SHP77 (cell line): ENCODE results near the gene ALG9.

Experiments
- DNase-seq, 2 experiments: peaks; one replicate each; lab custom pipeline; 2025; lab: John Stamatoyannopoulos, UW

ALG9 gene

DNA sequence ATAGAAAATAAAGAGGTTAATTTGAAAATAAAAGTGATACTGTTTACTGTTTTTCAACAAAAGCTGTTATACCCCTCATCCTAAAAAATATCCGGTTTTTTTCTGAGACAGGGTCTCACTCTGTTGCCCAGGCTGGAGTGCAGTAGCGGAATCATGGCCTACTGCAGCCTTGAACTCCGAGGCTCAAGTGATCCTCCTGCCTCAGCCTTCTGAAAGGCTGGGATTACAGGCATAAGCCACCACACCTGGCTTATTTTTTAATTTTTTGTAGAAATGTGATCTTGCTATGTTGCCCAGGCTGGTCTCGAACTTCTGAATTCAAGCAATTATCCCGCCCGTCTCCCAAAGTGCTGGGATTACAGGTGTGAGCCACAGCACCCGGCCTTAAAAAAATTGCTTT, 35.7 kb downstream of the ALG9 start:
- no peak for DNase-seq

GRCh38 chr11:111834432-111835163, 36.8 kb downstream of the ALG9 start:
- no peak for DNase-seq

DNA sequence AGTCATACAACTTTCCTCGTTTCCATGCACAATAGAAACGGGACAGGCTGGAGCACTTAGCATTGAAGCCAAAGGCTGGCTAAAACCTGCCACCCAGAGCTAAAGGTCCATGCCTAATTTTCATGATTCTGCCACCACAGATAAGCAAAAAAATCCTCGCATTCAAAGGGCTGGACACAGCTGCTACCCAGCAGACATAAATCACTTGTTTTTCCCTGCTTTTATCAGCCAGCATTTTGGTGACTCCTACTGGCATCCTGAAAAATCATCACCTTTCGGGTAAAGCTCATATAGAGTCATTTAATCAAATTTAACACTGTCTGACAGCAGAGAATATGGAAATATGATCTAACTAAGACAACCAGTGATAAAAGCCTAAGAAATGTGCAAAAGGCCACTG, 37.9 kb downstream of the ALG9 start:
- DNase-seq = peak; percentile 21 to 31

DNA sequence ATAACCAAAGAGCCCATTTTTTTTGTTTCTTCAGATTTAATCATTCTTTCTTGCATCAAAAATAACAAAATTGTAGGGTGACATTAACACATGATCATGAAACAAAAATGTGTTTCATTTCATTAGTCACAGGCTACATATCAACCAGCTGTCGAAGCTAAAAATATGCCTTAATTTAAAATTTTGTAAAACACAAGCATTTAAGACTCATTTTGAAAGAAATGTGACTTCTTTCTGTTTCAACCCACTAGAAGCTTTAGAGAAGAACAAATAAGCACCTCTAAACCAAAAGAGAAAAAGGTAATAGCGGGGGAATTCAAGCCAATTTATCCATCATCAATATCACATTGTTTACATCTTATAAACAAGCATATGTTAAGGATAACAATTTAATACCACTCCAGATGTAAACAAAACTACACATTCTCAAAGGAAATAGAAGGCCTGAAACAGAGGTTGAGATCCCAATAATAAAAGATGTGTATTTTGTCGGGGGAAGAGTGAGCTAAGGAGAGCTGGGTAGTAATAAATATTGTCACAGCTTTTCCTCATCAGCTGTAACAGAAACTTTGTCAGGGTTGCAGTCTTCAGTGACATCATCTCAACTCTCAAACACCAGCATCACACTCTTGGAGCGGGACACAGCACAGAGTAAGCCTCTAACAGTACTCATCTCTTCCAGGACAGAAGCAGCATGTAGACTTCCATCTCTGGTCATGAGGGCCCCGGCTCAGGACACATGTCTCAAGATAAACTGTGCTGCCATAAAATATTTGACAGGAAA, 42.0 kb downstream of the ALG9 start:
- no peak for DNase-seq

DNA sequence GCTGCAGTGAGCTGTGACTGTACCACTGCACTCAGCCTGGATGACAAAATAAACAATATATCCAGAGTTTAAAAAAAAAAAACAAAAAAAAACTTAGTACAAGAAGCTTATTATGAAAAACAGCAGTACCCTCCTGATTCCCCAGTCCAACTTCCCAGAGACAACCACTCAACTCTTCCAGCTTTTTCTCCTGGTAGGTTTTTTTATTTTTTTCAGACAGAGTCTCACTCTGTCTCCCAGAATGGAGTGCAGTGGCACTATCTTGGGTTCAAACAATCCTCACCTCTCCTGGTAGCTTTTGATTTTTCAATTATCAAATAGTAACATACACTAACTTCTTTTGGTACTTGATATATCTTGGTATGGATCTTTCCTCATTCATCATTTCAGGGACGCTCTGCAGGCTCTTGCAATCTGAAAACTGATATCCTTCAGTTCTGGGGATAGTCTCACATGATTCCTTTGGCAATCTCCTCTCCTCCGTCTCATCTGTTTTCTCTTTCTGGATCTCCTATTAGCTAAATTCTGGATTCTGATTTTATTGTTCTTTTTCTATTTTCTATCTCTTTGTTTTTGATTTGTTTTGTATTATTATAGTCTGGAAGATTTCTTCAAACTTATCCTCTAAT, 44.9 kb downstream of the ALG9 start:
- no peak for DNase-seq

DNA sequence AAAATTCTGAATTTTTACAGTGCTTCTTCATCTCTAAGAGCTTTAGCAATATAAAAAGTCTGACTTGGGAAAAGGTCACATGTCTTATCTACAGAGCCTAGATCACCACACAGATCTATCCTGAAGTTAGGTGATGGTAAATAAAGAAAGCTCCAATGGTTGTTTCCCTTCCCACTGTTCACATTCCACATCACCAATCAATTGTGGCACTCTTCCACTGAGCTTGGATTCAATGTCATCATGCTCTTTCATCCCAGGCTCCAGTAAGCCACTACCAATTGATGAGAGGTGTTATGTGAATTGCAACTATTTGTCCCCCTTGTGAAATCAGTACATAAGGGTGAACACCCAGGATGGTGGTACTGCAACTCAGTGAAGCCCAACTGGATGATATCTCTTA, 47.8 kb downstream of the ALG9 start:
- no peak for DNase-seq

DNA sequence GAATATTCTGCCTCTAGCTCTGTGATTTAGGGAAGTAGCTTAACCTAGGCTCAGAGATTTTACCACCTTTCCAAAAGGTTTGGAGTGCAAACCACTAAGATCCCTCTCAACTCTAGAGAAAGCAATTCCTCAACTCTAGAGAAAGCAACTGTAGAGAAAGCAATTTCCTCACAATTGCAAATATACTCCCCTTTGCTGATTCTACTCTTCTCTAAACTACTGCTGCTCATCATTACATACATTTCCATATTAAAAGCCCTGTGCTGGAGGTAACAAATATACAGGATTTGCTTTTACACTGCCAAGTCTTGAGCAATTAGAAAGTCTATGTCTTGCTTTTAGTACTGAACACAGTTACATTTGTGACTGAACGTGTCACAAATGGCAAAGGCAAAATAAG, 48.2 kb downstream of the ALG9 start:
- DNase-seq = no peak

- DNase-seq = peak in 1 of 2 experiments; percentile 22
Measured at GRCh38 chr11:111819829-111820237, 51.5 kb downstream of the ALG9 start.

DNA sequence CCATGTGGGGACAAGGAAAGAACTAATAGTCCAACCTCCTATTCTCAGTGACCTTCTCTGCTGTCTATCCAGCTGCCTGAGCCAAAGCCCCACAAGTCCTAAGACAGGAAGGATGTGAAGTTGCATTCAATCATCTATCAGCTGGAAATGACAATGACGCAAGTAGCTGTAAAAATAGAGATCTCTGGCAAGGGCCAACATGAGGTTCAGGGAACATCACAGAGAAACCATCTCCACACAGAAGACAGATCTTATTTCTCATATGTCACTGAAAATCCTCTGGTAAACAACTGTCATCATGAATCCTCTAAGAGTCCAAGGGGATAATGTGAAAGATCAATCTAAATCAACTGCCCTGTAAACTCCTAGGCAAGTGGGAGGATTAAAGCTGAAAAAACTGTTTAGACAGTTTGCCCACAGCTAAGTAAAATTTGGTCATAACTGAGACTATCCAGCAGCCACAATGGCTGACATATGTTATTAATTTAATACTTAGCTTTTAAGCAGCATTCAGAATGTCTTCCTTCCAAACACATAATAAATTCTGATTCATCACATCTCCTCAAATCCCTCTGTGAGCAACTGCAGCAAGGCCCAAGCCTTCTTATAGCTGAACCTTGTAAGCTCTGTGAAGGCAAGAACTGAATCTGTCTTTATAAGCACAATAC, 52.1 kb downstream of the ALG9 start:
- peak; percentile 82 to 84 for DNase-seq

DNA sequence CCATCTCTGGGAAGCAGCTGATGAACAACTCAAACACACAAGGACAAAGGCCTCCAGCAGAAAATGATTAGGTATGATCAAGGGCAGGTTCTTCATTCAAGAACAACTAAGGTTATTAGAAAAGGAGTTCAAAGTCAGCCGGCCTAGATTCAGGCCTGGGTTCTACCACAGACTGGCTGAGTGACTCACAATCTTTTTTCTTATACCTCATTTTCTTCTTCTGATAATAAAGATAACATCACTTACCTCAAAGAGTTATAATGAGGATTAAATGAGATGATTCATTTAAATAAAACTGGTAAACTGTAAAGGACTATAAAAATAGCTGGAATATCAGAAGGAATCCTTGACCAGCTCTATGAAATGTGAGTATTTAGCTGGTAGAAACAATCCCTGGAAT, 55.9 kb downstream of the ALG9 start:
- DNase-seq = no peak

GRCh38 chr11:111814557-111815320, 56.6 kb downstream of the ALG9 start:
- DNase-seq = peak in 1 of 2 experiments; percentile 13

- DNase-seq = no peak
Measured at GRCh38 chr11:111814106-111814505, 57.3 kb downstream of the ALG9 start.

- no peak for DNase-seq
Measured at GRCh38 chr11:111812211-111812610, 59.2 kb downstream of the ALG9 start.

DNA sequence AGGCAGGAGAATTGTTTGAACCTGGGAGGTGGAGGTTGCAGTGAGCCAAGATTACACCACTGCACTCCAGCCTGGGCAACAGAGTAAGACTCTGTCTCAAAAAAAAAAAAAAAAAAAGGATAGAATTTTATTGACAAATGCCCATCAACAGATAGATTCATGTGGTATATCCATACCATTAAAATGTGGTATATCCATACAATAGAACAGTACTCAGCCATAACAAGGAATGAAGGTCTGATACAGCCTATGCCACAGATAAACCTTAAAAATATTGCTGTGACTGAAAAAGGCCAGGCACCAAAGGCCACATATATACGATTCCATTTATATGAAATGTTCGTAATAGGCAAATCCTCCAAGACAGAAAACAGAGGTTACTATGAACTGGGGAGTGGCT, 59.9 kb downstream of the ALG9 start:
- no peak for DNase-seq

DNA sequence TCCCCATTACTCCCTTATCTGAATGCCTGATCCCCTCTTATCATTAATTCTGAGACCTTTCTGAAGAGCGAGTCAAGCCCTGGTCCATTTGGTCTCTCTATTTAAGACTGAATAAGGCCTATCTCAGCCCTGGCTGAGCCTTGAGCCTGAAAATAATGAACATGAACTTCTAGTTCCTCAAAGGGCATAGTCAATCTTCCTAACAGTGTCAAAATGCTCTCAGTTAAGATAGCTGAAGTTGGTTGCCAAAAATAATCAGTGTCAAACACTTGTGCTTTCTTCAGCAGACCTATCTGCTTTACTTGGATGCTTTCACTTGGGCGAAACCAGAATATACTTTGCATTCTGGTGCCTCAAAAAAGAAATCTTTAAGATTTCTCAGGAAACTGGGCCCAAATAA, 62.5 kb downstream of the ALG9 start:
- no peak for DNase-seq

- no peak for DNase-seq
Measured at GRCh38 chr11:111808063-111808588, 63.3 kb downstream of the ALG9 start.

- DNase-seq = no peak
Measured at GRCh38 chr11:111807076-111807475, 64.3 kb downstream of the ALG9 start.

DNA sequence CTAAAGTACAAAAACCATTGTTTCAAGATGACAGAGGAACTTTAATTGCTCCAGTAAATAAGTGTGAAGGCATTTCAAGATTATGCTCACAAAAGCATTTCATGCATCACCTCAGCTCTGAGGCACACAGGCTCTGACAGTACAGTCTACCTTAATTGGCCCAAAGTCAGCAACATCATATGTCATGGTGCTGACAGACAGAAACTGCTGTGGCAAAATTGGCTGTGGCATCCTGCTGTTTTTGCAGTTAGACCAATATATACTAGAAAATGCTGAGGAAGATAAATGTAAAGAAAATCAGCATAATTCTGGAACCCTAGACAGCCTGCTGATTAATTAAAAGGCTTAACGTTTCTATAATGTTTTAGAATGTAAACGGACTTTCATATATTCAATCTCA, 70.2 kb downstream of the ALG9 start:
- no peak for DNase-seq

DNA sequence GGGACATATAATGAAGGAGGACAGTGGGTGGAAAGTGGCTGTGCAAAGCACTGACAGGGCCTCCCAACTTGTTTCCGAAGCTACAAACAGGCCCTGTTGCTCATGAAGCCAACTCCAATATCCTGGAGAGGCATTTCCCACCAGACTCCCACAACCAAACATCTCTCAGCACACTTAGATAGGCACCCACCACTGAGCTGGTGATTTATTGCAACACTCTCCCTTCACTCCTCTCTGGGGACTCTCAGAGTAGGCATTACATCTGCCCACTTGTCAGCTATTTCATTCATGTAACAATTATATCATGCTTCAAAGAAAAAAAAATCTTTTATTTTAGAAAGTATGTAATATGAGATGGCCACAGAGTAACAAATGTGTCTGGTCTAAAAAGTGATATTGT, 73.1 kb downstream of the ALG9 start:
- DNase-seq = no peak

GRCh38 chr11:111797145-111797581, 74.2 kb downstream of the ALG9 start:
- DNase-seq = no peak

DNA sequence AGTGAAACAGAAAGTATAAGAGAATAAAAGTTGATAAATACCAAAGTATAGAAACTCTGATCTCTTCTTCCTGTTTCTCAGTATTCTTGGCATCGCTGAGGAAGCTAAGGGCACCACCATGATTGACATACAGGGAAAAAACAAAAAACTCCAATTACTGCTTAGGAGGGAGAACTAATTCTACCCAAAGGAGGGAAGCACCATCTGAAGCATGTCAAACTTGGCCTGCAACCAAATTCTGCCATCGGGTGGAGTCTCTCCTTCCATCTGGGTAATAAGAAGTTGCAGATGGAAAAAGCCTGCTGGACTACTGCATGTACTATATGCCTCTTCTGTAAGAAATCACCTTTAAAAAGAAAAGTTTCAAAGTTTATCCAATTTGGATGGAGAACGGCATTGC, 74.7 kb downstream of the ALG9 start:
- DNase-seq = no peak
